ENCODE results near the gene POTEH.
"Not testable (repeated sequence)": the region's sequence is repeated elsewhere in the genome, so short reads cannot be mapped to it uniquely, and the experiment has no call there.

Gene POTEH

GRCh38 chr22:15689749-15690125, at the start of gene POTEH:
TSS of gene POTEH (plus strand) at chr22:15690026. CDS start at chr22:15690078, 52 bp downstream.
- DNase-seq (ENCODE audit: extremely low spot score); CTCF ChIA-PET; POLR2A ChIA-PET: not testable (repeated sequence)

- POLR2A ChIA-PET; DNase-seq (ENCODE audit: extremely low spot score); CTCF ChIA-PET: not testable (repeated sequence)
Measured at GRCh38 chr22:15642288-15642861, 47.5 kb upstream of the POTEH start.

GRCh38 chr22:15651954-15652353, 37.9 kb upstream of the POTEH start:
- DNase-seq (ENCODE audit: extremely low spot score); POLR2A ChIA-PET; CTCF ChIA-PET: not testable (repeated sequence)

- POLR2A ChIA-PET; DNase-seq (ENCODE audit: extremely low spot score); CTCF ChIA-PET: not testable (repeated sequence)
Measured at GRCh38 chr22:15652738-15653137, 37.1 kb upstream of the POTEH start.

GRCh38 chr22:15653241-15653640, 36.6 kb upstream of the POTEH start:
- CTCF ChIA-PET; POLR2A ChIA-PET; DNase-seq (ENCODE audit: extremely low spot score): not testable (repeated sequence)

GRCh38 chr22:15661102-15661501, 28.7 kb upstream of the POTEH start:
- POLR2A ChIA-PET; DNase-seq (ENCODE audit: extremely low spot score); CTCF ChIA-PET: not testable (repeated sequence)

GRCh38 chr22:15664682-15665081, 25.1 kb upstream of the POTEH start:
- DNase-seq (ENCODE audit: extremely low spot score); POLR2A ChIA-PET; CTCF ChIA-PET: not testable (repeated sequence)

GRCh38 chr22:15665478-15665877, 24.3 kb upstream of the POTEH start:
- POLR2A ChIA-PET; CTCF ChIA-PET; DNase-seq (ENCODE audit: extremely low spot score): not testable (repeated sequence)

- DNase-seq (ENCODE audit: extremely low spot score); CTCF ChIA-PET; POLR2A ChIA-PET: not testable (repeated sequence)
Measured at GRCh38 chr22:15669430-15669829, 20.4 kb upstream of the POTEH start.

GRCh38 chr22:15679702-15680101, 10.1 kb upstream of the POTEH start:
- POLR2A ChIA-PET; CTCF ChIA-PET; DNase-seq (ENCODE audit: extremely low spot score): not testable (repeated sequence)

- DNase-seq (ENCODE audit: extremely low spot score); CTCF ChIA-PET; POLR2A ChIA-PET: not testable (repeated sequence)
Measured at GRCh38 chr22:15684115-15684514, 5.7 kb upstream of the POTEH start.

- CTCF ChIA-PET; DNase-seq (ENCODE audit: extremely low spot score); POLR2A ChIA-PET: not testable (repeated sequence)
Measured at GRCh38 chr22:15684695-15685094, 5.1 kb upstream of the POTEH start.

- CTCF ChIA-PET; POLR2A ChIA-PET; DNase-seq (ENCODE audit: extremely low spot score): not testable (repeated sequence)
Measured at GRCh38 chr22:15685641-15686040, 4.2 kb upstream of the POTEH start.

- POLR2A ChIA-PET; DNase-seq (ENCODE audit: extremely low spot score); CTCF ChIA-PET: not testable (repeated sequence)
Measured at GRCh38 chr22:15687086-15687485, 2.7 kb upstream of the POTEH start.

GRCh38 chr22:15687676-15688075, 2.1 kb upstream of the POTEH start:
- CTCF ChIA-PET, POLR2A ChIA-PET: not testable (repeated sequence)
- DNase-seq (ENCODE audit: extremely low spot score) = peak; percentile 0

GRCh38 chr22:15688090-15688489, 1.7 kb upstream of the POTEH start:
- DNase-seq (ENCODE audit: extremely low spot score); CTCF ChIA-PET; POLR2A ChIA-PET: not testable (repeated sequence)

GRCh38 chr22:15689012-15689748, 646 bp upstream of the POTEH start:
- POLR2A ChIA-PET; CTCF ChIA-PET; DNase-seq (ENCODE audit: extremely low spot score): not testable (repeated sequence)

GRCh38 chr22:15713600-15713999, 23.8 kb downstream of the POTEH start:
- CTCF ChIA-PET, POLR2A ChIA-PET: not testable (repeated sequence)

GRCh38 chr22:15714125-15714524, 24.3 kb downstream of the POTEH start:
- POLR2A ChIA-PET; CTCF ChIA-PET; DNase-seq (ENCODE audit: extremely low spot score): not testable (repeated sequence)

More at GRCh38 chr22:15713600-15713999, 23.8 kb downstream of the POTEH start:
- not testable (repeated sequence) for DNase-seq (ENCODE audit: extremely low spot score)

GRCh38 chr22:15721884-15722283, 32.1 kb downstream of the POTEH start:
- DNase-seq (ENCODE audit: extremely low spot score); CTCF ChIA-PET; POLR2A ChIA-PET: not testable (repeated sequence)
